Naive B cell (primary cell): ENCODE measurements around the gene KRTAP5-4. TPM values are rescaled to one million over a fixed set of nuclear protein-coding genes. Genes with fewer than 3 reads are reported as not detected.

ENCODE experiments used
- ATAC-seq, 2 donors: fragments of 150-1000 bp; cut with Tn5 transposase; 2 replicates each; pipeline ENCODE4 v1.10.0; 2021; ENCODE audit warnings: low read depth in 2 of 2, mild to moderate bottlenecking in 2 of 2, moderate library complexity in 2 of 2
- DNase-seq: peaks from one replicate; pipeline ENCODE4 v3.0.0; 2022
- H3K27ac Mint-ChIP-seq, 6 donors: one replicate each; pipeline ENCODE4 v1.8.0; 2020 to 2022; ENCODE audit warnings: mild to moderate bottlenecking in 6 of 6, mixed read lengths in 6 of 6, moderate library complexity in 5 of 6, inconsistent platforms in 2 of 6
- H3K27me3 Mint-ChIP-seq, 3 donors: one replicate each; pipeline ENCODE4 v1.8.0; 2021 to 2022; ENCODE audit warnings: mixed read lengths in 3 of 3, mild to moderate bottlenecking in 1 of 3
- H3K36me3 Mint-ChIP-seq, 2 donors: one replicate each; pipeline ENCODE4 v1.8.0; 2020 to 2022; ENCODE audit warnings: mixed read lengths in 2 of 2, inconsistent platforms in 1 of 2, mild to moderate bottlenecking in 1 of 2
- H3K4me1 Mint-ChIP-seq, 3 donors: one replicate each; pipeline ENCODE4 v1.8.0; 2020 to 2022; ENCODE audit warnings: mixed read lengths in 3 of 3, inconsistent platforms in 1 of 3, mild to moderate bottlenecking in 1 of 3, moderate library complexity in 1 of 3
- H3K4me3 Mint-ChIP-seq, 8 donors: one replicate each; pipeline ENCODE4 v1.8.0; 2020 to 2022; ENCODE audit warnings: mild to moderate bottlenecking in 8 of 8, mixed read lengths in 8 of 8, moderate library complexity in 8 of 8, inconsistent platforms in 2 of 8
- H3K9me3 Mint-ChIP-seq, 7 donors: one replicate each; pipeline ENCODE4 v1.8.0; 2020 to 2022; ENCODE audit warnings: mixed read lengths in 7 of 7, mild to moderate bottlenecking in 5 of 7, inconsistent platforms in 2 of 7, moderate library complexity in 1 of 7
- polyA plus RNA-seq, 6 donors: library from polyadenylated mRNA; unstranded; fragments of 300-500 nt; fragmentation: Illumina TruSeq; gene quantifications; one replicate each; pipeline ENCODE4 v1.2.3, GENCODE V29; 2021; ENCODE audit warnings: low read depth in 6 of 6

KRTAP5-4 gene
- polyA plus RNA-seq, 6 donors from 2014 or later = not detected

GRCh38 chr11:1659506-1659905, 37.6 kb upstream of the KRTAP5-4 start:
- ATAC-seq (no peak), DNase-seq (no peak)
- H3K36me3 Mint-ChIP-seq = no peaks in the 10 kb centered on the region
- H3K9me3 Mint-ChIP-seq = no peaks in the 10 kb centered on the region
- H3K4me3 Mint-ChIP-seq = peak overlapping the region in 3 of 8 donors; percentile 25 to 67 (median 64)
- H3K27ac Mint-ChIP-seq = no peak overlapping the region
- peaks cover 18 to 43% (median 31%) of the 10 kb centered on the region in 3 donors for H3K27me3 Mint-ChIP-seq
- H3K4me1 Mint-ChIP-seq = peaks cover 0 to 15% (median 4%) of the 10 kb centered on the region in 3 donors

DNA sequence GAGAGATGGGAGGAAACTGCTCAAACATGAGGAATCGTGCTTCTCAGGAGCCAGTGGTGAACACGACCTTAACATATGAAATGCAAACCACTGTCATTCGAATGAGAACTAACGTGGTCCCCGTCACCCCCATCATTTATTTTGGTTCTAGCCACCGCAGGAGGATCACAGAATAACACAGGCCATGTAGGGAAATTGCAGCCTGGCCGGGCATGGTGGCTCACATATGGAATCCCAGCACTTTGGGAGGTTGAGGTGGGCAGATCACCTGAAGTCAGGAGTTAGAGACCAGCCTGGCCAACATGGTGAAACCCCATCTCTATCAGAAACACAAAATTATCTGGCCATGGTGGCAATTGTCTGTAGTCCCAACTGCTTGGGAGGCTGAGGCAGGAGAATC, 34.7 kb upstream of the KRTAP5-4 start:
- Mint-ChIP-seq H3K27me3 (peaks cover 29 to 51% (median 35%) of the 10 kb centered on the region in 3 donors), H3K36me3 (no peaks in the 10 kb centered on the region), H3K4me1 (peaks cover 0 to 15% (median 4%) of the 10 kb centered on the region in 3 donors), H3K9me3 (no peaks in the 10 kb centered on the region), H3K27ac (no peak overlapping the region), H3K4me3 (peak overlapping the region in 1 of 8 donors; percentile 57)
- DNase-seq (no peak), ATAC-seq (no peak)

DNA sequence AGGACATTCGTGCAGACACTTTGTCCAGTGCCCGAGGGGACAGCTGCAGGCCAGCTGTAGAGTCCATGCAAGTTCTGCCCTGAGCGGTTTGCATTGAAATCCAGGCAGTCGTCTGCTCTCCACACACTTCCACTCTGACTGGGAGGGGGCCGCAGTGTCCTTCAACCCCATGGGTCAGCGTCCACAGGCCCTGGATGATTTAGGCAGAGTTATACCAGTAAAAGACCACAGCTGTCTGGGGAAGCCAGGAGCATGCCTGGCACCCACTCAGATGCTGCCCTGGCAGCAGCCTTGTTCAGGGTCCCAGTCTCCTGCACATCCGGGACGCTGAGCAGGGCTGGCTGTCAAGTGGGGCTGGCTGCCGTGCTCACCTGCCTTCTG, 34.1 kb upstream of the KRTAP5-4 start:
- H3K27me3 Mint-ChIP-seq = peaks cover 32 to 51% (median 41%) of the 10 kb centered on the region in 3 donors
- no peaks in the 10 kb centered on the region for H3K9me3 Mint-ChIP-seq
- H3K4me1 Mint-ChIP-seq = peaks cover 0 to 15% (median 4%) of the 10 kb centered on the region in 3 donors
- H3K27ac Mint-ChIP-seq = no peak overlapping the region
- DNase-seq (no peak), ATAC-seq (no peak)
- no peaks in the 10 kb centered on the region for H3K36me3 Mint-ChIP-seq
- no peak overlapping the region for H3K4me3 Mint-ChIP-seq

DNA sequence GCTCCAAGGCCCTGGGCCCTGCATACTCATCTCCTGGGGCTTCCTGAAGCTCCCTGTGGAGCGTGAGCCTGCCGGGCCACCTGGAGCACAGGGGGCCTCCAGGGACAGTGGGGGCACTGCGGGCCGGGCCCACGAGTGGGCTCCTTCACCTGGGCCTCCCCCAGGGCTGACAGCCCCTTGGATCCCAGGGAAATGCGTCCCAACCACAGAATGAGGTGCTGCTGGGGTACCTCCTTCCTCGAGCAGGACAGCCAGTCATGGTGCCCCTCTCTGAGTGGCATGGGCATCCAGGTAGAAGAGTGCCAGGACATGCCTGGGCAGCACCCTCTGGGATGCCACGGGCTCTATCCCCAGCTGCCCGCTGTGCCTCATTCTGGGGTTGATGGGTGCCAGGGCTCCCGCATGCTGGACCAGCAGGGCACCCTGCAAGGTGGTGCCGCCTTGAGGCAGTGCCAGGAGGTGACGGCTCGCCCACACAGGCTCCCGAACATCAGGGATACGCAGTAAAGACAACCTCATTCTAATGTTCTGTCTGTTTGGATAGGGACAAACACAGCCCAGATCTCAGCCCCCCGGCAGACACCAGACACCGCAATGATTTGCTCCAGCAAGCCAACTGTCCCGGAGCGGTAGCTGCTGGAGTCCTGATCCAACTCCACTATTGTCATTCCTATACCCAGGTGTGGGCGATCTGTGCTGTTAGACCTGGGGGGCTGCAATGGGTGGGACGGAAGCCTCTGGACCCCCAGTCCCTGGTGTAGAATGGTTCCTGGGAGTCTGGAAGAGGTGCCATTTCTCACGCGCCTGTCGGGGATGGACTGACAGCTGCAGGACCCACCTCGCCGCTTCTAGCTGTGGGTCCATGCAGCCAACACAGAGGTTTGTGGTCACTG, 33.5 kb upstream of the KRTAP5-4 start:
- Mint-ChIP-seq H3K27ac (no peak overlapping the region), H3K4me3 (peak overlapping the region in 1 of 8 donors; percentile 15), H3K36me3 (no peaks in the 10 kb centered on the region), H3K9me3 (no peaks in the 10 kb centered on the region), H3K27me3 (peaks cover 33 to 49% (median 38%) of the 10 kb centered on the region in 3 donors), H3K4me1 (peaks cover 0 to 15% (median 4%) of the 10 kb centered on the region in 3 donors)
- DNase-seq (no peak), ATAC-seq (no peak)

- no peak overlapping the region for H3K27ac Mint-ChIP-seq
- peaks cover 28 to 41% (median 29%) of the 10 kb centered on the region in 3 donors for H3K27me3 Mint-ChIP-seq
- H3K4me3 Mint-ChIP-seq = no peak overlapping the region
- no peak for ATAC-seq
- no peaks in the 10 kb centered on the region for H3K36me3 Mint-ChIP-seq
- peaks cover 0 to 8% (median 4%) of the 10 kb centered on the region in 3 donors for H3K4me1 Mint-ChIP-seq
- H3K9me3 Mint-ChIP-seq = no peaks in the 10 kb centered on the region
- DNase-seq = no peak
These were observed 32.6 kb upstream of the KRTAP5-4 start for GRCh38 chr11:1654388-1655167.

DNA sequence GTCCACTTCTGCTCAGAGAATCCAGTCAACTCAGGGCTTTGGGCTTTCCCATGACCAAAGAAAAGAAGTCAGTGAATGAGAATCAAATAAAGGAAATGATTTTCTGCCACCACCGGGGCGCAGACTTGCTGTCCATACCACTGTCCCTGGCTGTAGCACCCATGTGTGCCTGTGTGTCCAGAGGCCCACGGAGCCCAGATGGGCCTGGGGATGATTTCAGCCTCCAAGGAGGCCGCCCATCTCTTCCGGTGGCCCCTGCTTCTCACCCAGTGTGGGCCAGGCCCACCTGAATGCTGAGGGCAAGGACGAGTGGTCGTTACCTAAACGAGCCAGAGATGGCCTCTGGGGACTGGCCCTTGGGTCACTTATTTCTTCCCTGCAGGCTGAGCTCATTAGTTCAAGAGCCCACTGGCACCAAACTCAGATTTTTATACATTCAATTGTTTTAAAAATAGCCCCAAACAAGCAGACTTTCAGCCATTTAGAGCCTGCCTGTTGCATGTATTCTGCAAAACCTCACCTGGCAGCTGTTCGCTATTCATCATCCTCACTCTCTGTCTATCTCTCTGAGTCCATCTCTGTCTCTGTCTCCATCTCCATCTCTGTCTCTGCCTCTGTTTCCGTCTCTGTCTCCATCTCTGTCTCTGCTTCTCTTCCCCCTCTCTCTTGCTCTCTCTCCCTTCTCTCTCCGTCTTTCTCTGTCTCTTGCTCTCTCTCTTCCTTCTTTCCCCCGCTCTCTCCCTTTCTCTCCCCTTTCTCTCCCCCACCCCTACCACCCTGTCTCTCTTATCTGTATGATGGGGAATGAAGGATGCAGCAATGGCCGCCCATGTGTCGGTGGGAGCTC, 31.8 kb upstream of the KRTAP5-4 start:
- Mint-ChIP-seq H3K4me1 (peaks cover 0 to 1% (median 0%) of the 10 kb centered on the region in 3 donors), H3K36me3 (no peaks in the 10 kb centered on the region), H3K27me3 (peaks cover 25 to 35% (median 26%) of the 10 kb centered on the region in 3 donors), H3K4me3 (no peak overlapping the region), H3K27ac (peak overlapping the region in 1 of 6 donors; percentile 32), H3K9me3 (no peaks in the 10 kb centered on the region)
- DNase-seq = no peak
- no peak for ATAC-seq

- H3K27me3 Mint-ChIP-seq = peaks cover 25 to 35% (median 26%) of the 10 kb centered on the region in 3 donors
- peak; percentile 64 for DNase-seq
- no peaks in the 10 kb centered on the region for H3K4me1 Mint-ChIP-seq
- no peak overlapping the region for H3K27ac Mint-ChIP-seq
- ATAC-seq = peak; percentile 71 to 85
- H3K36me3 Mint-ChIP-seq = no peaks in the 10 kb centered on the region
- H3K9me3 Mint-ChIP-seq = no peaks in the 10 kb centered on the region
- peak overlapping the region in 1 of 8 donors; percentile 9 for H3K4me3 Mint-ChIP-seq
These were observed 31.0 kb upstream of the KRTAP5-4 start for GRCh38 chr11:1652771-1653540.

DNA sequence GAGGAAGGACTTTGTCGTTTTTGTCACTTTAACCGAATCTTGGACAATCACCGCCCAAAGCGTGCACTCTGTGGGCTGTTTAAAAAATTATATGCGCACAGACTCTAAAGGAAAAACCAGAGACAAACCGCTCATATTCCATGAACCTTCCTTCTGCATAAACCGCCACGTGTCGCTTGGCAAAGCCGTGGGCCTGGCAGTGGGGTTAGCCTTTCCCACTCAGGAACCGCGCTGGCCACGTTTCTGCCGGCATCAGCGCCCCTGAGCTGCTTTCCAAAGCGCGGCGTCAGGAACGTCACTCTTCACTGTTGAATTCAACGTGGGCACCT, 30.5 kb upstream of the KRTAP5-4 start:
- H3K36me3 Mint-ChIP-seq = no peaks in the 10 kb centered on the region
- H3K4me3 Mint-ChIP-seq = peak overlapping the region in 1 of 8 donors; percentile 9
- no peak overlapping the region for H3K27ac Mint-ChIP-seq
- no peaks in the 10 kb centered on the region for H3K9me3 Mint-ChIP-seq
- peaks cover 22 to 35% (median 25%) of the 10 kb centered on the region in 3 donors for H3K27me3 Mint-ChIP-seq
- no peaks in the 10 kb centered on the region for H3K4me1 Mint-ChIP-seq
- no peak for DNase-seq
- no peak for ATAC-seq

DNA sequence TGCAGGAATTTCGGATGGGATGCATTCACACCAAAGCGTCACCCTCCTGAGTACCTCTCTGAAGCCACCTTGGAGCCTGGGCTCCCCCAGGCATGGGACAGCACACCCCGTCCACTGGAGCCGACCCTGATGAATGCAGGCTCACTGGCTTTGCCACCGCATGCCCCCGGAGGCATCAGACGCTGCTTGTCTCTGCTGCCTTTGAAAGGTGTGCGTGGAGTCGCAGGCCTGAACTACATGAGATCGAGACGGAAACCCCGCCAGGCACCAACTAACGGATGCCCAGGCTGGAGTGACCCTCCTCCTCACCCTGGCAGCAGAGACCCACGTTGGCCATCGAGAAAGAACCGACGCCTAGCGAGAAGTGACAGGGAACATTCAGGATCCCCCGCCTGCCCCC, 30.1 kb upstream of the KRTAP5-4 start:
- Mint-ChIP-seq H3K27ac (no peak overlapping the region), H3K9me3 (no peaks in the 10 kb centered on the region)
- no peak for DNase-seq

GRCh38 chr11:1651411-1651980, 29.6 kb upstream of the KRTAP5-4 start:
- H3K27me3 Mint-ChIP-seq = peaks cover 20 to 28% (median 25%) of the 10 kb centered on the region in 3 donors
- no peaks in the 10 kb centered on the region for H3K36me3 Mint-ChIP-seq
- no peak for DNase-seq
- no peaks in the 10 kb centered on the region for H3K9me3 Mint-ChIP-seq
- H3K4me3 Mint-ChIP-seq = no peak overlapping the region
- no peak overlapping the region for H3K27ac Mint-ChIP-seq
- no peaks in the 10 kb centered on the region for H3K4me1 Mint-ChIP-seq
- no peak for ATAC-seq

More for the DNA sequence above, 30.1 kb upstream of the KRTAP5-4 start:
- H3K27me3 Mint-ChIP-seq = peaks cover 22 to 33% (median 25%) of the 10 kb centered on the region in 3 donors
- no peaks in the 10 kb centered on the region for H3K36me3 Mint-ChIP-seq
- H3K4me3 Mint-ChIP-seq = no peak overlapping the region
- H3K4me1 Mint-ChIP-seq = no peaks in the 10 kb centered on the region
- ATAC-seq = no peak

DNA sequence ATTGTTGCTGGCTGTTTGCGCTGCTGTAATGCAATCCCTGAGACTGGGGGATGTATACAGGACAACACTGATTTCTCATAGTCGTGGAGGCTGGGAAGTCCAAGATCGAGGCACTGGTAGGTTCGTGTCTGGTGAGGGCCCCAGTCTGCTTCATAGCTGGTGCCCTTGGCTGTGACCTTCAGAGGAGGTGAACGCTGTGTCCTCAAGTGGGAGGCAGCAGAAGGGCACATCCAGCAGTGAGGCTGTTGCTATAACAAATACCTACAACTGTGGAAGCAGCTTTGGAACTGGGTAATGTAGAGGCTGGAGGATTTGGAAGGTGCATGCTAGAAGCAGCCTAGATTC, 29.0 kb upstream of the KRTAP5-4 start:
- Mint-ChIP-seq H3K36me3 (no peaks in the 10 kb centered on the region), H3K4me3 (no peak overlapping the region), H3K27ac (peak overlapping the region in 1 of 6 donors; percentile 89), H3K9me3 (no peaks in the 10 kb centered on the region), H3K27me3 (peaks cover 17 to 25% (median 25%) of the 10 kb centered on the region in 3 donors), H3K4me1 (no peaks in the 10 kb centered on the region)
- DNase-seq = no peak
- no peak for ATAC-seq
